ENCODE measurements around the gene GNS. TPM values are rescaled to one million over a fixed set of nuclear protein-coding genes. Genes with fewer than 3 reads are reported as not detected.

Gene GNS
- total RNA-seq, 2 donors from 2014 or later, result 47.5 to 67.6 TPM

GRCh38 chr12:64746663-64747062 is 12.5 kb downstream of the GNS start:
- Histone ChIP-seq H3K27ac (no peak overlapping the region), H3K9ac (ENCODE audit: low read depth in 2 of 2, low read length in 2 of 2) (no peak overlapping the region), H3K4me1 (no peaks in the 10 kb centered on the region), H3K27me3 (no peaks in the 10 kb centered on the region), H3K36me3 (peaks cover 14% of the 10 kb centered on the region), H3K9me3 (no peaks in the 10 kb centered on the region), H3K4me3 (no peak overlapping the region)
- intact Hi-C loops (cut with DNase I), result no loop called here
- no peak for DNase-seq
- TF ChIP-seq CTCF (IDR thresholded peaks at IDR 0.05), result no peak

GRCh38 chr12:64745980-64746379 is 13.2 kb downstream of the GNS start:
- no peak for DNase-seq
- peaks cover 14% of the 10 kb centered on the region for H3K36me3 ChIP-seq
- no peak for TF ChIP-seq CTCF (IDR thresholded peaks at IDR 0.05)

GRCh38 chr12:64745259-64745807 is 13.9 kb downstream of the GNS start:
- H3K36me3 ChIP-seq, result peaks cover 8% of the 10 kb centered on the region
- no peak overlapping the region for H3K4me3 ChIP-seq
- no peak for DNase-seq
- H3K27me3 ChIP-seq, result no peaks in the 10 kb centered on the region
- no peaks in the 10 kb centered on the region for H3K9me3 ChIP-seq
- no peak overlapping the region for H3K27ac ChIP-seq
- intact Hi-C loops (cut with DNase I), result no loop called here
- H3K9ac ChIP-seq (ENCODE audit: low read depth in 2 of 2, low read length in 2 of 2), result no peak overlapping the region
- no peaks in the 10 kb centered on the region for H3K4me1 ChIP-seq
- TF ChIP-seq CTCF (IDR thresholded peaks at IDR 0.05), result no peak

More at GRCh38 chr12:64745980-64746379, 13.2 kb downstream of the GNS start:
- Histone ChIP-seq H3K9ac (ENCODE audit: low read depth in 2 of 2, low read length in 2 of 2) (no peak overlapping the region), H3K4me3 (no peak overlapping the region), H3K27ac (no peak overlapping the region), H3K4me1 (no peaks in the 10 kb centered on the region), H3K27me3 (no peaks in the 10 kb centered on the region), H3K9me3 (no peaks in the 10 kb centered on the region)
- intact Hi-C loops (cut with DNase I), result no loop called here

- no peaks in the 10 kb centered on the region for H3K9me3 ChIP-seq
- TF ChIP-seq CTCF (IDR thresholded peaks at IDR 0.05), result no peak
- H3K4me1 ChIP-seq, result no peaks in the 10 kb centered on the region
- no peak overlapping the region for H3K4me3 ChIP-seq
- H3K36me3 ChIP-seq, result peaks cover 8% of the 10 kb centered on the region
- H3K27me3 ChIP-seq, result no peaks in the 10 kb centered on the region
- DNase-seq, result no peak
- intact Hi-C loops (cut with DNase I), result no loop called here
- no peak overlapping the region for H3K27ac ChIP-seq
- H3K9ac ChIP-seq (ENCODE audit: low read depth in 2 of 2, low read length in 2 of 2), result no peak overlapping the region
Measured at GRCh38 chr12:64744422-64745258, 14.6 kb downstream of the GNS start.

- H3K4me1 ChIP-seq, result no peaks in the 10 kb centered on the region
- no peak overlapping the region for H3K4me3 ChIP-seq
- H3K36me3 ChIP-seq, result peaks cover 8% of the 10 kb centered on the region
- H3K27me3 ChIP-seq, result no peaks in the 10 kb centered on the region
- intact Hi-C loops (cut with DNase I), result no loop called here
- H3K9ac ChIP-seq (ENCODE audit: low read depth in 2 of 2, low read length in 2 of 2), result no peak overlapping the region
- DNase-seq, result no peak
- no peak for TF ChIP-seq CTCF (IDR thresholded peaks at IDR 0.05)
- H3K9me3 ChIP-seq, result no peaks in the 10 kb centered on the region
- H3K27ac ChIP-seq, result no peak overlapping the region
Measured at GRCh38 chr12:64743206-64743605, 16.0 kb downstream of the GNS start.
